ENCODE measurements around the gene COX4I2.

DNA sequence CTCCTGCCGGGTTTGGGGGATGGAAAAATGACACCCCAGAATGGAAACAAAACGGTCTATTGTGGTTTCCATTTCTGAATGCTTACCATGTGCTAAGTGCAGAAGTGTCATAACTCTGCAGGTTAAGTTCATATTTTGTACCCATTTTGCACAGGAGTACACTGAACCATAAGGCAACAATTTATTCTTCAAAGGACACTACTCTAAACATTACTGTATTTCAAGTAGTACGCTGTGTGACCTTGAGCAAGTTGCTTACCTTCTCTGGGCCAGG is 42.4 kb upstream of the COX4I2 start:
- TF ChIP-seq, protein P1, sequence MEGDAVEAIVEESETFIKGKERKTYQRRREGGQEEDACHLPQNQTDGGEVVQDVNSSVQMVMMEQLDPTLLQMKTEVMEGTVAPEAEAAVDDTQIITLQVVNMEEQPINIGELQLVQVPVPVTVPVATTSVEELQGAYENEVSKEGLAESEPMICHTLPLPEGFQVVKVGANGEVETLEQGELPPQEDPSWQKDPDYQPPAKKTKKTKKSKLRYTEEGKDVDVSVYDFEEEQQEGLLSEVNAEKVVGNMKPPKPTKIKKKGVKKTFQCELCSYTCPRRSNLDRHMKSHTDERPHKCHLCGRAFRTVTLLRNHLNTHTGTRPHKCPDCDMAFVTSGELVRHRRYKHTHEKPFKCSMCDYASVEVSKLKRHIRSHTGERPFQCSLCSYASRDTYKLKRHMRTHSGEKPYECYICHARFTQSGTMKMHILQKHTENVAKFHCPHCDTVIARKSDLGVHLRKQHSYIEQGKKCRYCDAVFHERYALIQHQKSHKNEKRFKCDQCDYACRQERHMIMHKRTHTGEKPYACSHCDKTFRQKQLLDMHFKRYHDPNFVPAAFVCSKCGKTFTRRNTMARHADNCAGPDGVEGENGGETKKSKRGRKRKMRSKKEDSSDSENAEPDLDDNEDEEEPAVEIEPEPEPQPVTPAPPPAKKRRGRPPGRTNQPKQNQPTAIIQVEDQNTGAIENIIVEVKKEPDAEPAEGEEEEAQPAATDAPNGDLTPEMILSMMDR (conservative IDR thresholded peaks at IDR 0.05; ENCODE audit: low read length), result no peak
- no peak for TF ChIP-seq EZH2phosphoT487 (IDR thresholded peaks at IDR 0.05; ENCODE audit: borderline replicate concordance, low read depth, low read length)

Data from OCI-LY7 (cell line).